Neural cell (in vitro differentiated cells): Measurements from ENCODE around the gene AGAP3.

Experiments used
- EZH2 ChIP-seq: fragments of 200-600, 300-800 bp; shearing (Covaris generic), sonication (generic); IDR thresholded peaks from 2 replicates; pipeline ENCODE4 v1.6.1; 2014; ENCODE audit warnings: antibody characterized with exemption, low read length, borderline replicate concordance, mild to moderate bottlenecking; ENCODE audit not compliant: insufficient read depth, poor library complexity, severe bottlenecking
- MXI1 ChIP-seq: fragments of 450-650 bp; conservative IDR thresholded peaks from 2 replicates; pipeline ENCODE4 v1.6.1; 2014; ENCODE audit warnings: antibody characterized with exemption, mild to moderate bottlenecking; ENCODE audit not compliant: poor library complexity, severe bottlenecking
- POLR2AphosphoS5 ChIP-seq: IDR thresholded peaks from 2 replicates; pipeline ENCODE4 v1.6.1; 2012

DNA sequence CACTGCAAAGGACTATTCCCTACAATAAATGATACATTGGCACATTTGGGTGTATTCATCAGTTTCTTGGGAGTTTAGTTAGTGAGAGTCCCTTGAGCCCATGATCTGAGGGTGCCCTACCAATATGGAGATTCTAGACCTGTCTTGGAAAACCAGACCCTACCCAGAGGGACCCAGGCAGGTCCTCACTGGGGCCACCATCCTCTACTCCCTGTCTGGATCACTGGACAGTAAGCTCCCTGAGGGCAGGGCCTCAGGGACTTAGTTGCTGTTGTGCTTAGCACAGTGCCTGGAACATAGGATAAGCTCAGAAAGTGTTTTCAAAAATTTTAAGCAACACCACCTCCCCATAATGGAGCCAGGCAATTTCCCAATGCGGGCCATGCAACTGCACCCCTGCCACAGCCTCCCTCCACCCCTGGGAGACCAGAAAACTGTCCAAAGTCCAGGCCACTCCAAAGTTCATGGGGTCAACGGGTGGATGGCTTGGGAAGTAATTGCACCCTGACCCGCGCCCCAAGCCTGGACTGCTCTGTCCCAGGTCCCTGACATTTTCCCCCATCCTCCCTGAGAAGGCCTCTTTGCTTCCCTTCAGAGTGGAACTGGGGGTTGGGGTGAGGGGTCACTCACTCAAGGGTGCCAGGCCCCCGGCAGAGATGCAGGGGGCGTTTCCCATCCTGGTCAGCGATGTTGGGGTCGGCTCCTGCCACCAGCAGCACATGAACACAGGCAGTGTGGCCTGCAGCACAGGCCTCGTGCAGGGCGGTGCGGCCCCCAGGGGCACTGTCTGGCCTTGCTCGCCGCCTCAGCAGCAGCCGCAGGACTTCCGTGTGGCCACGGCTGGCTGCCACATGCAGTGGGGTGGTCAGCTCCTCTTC lies 99.7 kb downstream of the AGAP3 start:
- TF ChIP-seq POLR2AphosphoS5 (no peak), MXI1 (no peak), EZH2 (no peak)
